ENCODE measurements around the gene TRIM71.
"Not testable (repeated sequence)": the region's sequence is repeated elsewhere in the genome, so short reads cannot be mapped to it uniquely, and the experiment has no call there.

The TRIM71 gene

GRCh38 chr3:32930161-32930560 is 112.4 kb downstream of the TRIM71 start:
- FAIRE-seq, result no peak
- DNase-seq (ENCODE audit: insufficient read length), result no peak
- TF ChIP-seq POLR2AphosphoS5 (IDR thresholded peaks at IDR 0.05; ENCODE audit: low read depth, low read length) (no peak), POLR2A (IDR thresholded peaks at IDR 0.05; ENCODE audit: low read depth, low read length) (no peak), TAF1 (IDR thresholded peaks at IDR 0.05; ENCODE audit: borderline replicate concordance, low read depth, low read length) (no peak)

- not testable (repeated sequence) for DNase-seq (ENCODE audit: insufficient read length); FAIRE-seq
These were observed 113.5 kb downstream of the TRIM71 start for GRCh38 chr3:32931273-32931672.

GRCh38 chr3:32934150-32934742 is 116.4 kb downstream of the TRIM71 start:
- DNase-seq (ENCODE audit: insufficient read length) (no peak), FAIRE-seq (no peak)
- no peak for TF ChIP-seq TAF1 (IDR thresholded peaks at IDR 0.05; ENCODE audit: borderline replicate concordance, low read depth, low read length)
- no peak for TF ChIP-seq POLR2A (IDR thresholded peaks at IDR 0.05; ENCODE audit: low read depth, low read length)
- no peak for TF ChIP-seq POLR2AphosphoS5 (IDR thresholded peaks at IDR 0.05; ENCODE audit: low read depth, low read length)

- FAIRE-seq (no peak), DNase-seq (ENCODE audit: insufficient read length) (no peak)
- TF ChIP-seq TAF1 (IDR thresholded peaks at IDR 0.05; ENCODE audit: borderline replicate concordance, low read depth, low read length) (no peak), POLR2A (IDR thresholded peaks at IDR 0.05; ENCODE audit: low read depth, low read length) (no peak), POLR2AphosphoS5 (IDR thresholded peaks at IDR 0.05; ENCODE audit: low read depth, low read length) (no peak)
These were observed 119.5 kb downstream of the TRIM71 start for GRCh38 chr3:32937331-32937730.

GRCh38 chr3:32939531-32940284 is 121.9 kb downstream of the TRIM71 start:
- DNase-seq (ENCODE audit: insufficient read length); FAIRE-seq: not testable (repeated sequence)

GRCh38 chr3:32940726-32941125 is 122.9 kb downstream of the TRIM71 start:
- no peak for FAIRE-seq
- TF ChIP-seq POLR2A (IDR thresholded peaks at IDR 0.05; ENCODE audit: low read depth, low read length) (no peak), POLR2AphosphoS5 (IDR thresholded peaks at IDR 0.05; ENCODE audit: low read depth, low read length) (no peak), TAF1 (IDR thresholded peaks at IDR 0.05; ENCODE audit: borderline replicate concordance, low read depth, low read length) (no peak)
- DNase-seq (ENCODE audit: insufficient read length), result no peak

- TF ChIP-seq TAF1 (IDR thresholded peaks at IDR 0.05; ENCODE audit: borderline replicate concordance, low read depth, low read length) (no peak), POLR2AphosphoS5 (IDR thresholded peaks at IDR 0.05; ENCODE audit: low read depth, low read length) (no peak), POLR2A (IDR thresholded peaks at IDR 0.05; ENCODE audit: low read depth, low read length) (no peak)
- FAIRE-seq, result no peak
- DNase-seq (ENCODE audit: insufficient read length), result no peak
These were observed 127.3 kb downstream of the TRIM71 start for GRCh38 chr3:32945136-32945535.

- FAIRE-seq; DNase-seq (ENCODE audit: insufficient read length): not testable (repeated sequence)
These were observed 127.8 kb downstream of the TRIM71 start for GRCh38 chr3:32945598-32945997.

- TF ChIP-seq POLR2AphosphoS5 (IDR thresholded peaks at IDR 0.05; ENCODE audit: low read depth, low read length), result no peak
- no peak for TF ChIP-seq TAF1 (IDR thresholded peaks at IDR 0.05; ENCODE audit: borderline replicate concordance, low read depth, low read length)
- TF ChIP-seq POLR2A (IDR thresholded peaks at IDR 0.05; ENCODE audit: low read depth, low read length), result no peak
- no peak for FAIRE-seq
- DNase-seq (ENCODE audit: insufficient read length), result no peak
These were observed 129.4 kb downstream of the TRIM71 start for GRCh38 chr3:32946973-32947788.
